ENCODE measurements around the gene PPP1R11.
"Not testable (repeated sequence)": the region's sequence is repeated elsewhere in the genome, so short reads cannot be mapped to it uniquely, and the experiment has no call there.

The PPP1R11 gene

GRCh38 chr6:30100154-30100553 lies 33.2 kb downstream of the PPP1R11 start:
- no peak for DNase-seq

- DNase-seq, result peak in 1 of 2 donors; percentile 4
Observed at GRCh38 chr6:30100585-30101443, 33.8 kb downstream of the PPP1R11 start.

- peak; percentile 72 to 74 for DNase-seq
Observed at GRCh38 chr6:30101444-30102413, 34.7 kb downstream of the PPP1R11 start.

GRCh38 chr6:30102414-30102969 lies 35.5 kb downstream of the PPP1R11 start:
- no peak for DNase-seq

GRCh38 chr6:30102970-30103871 lies 36.2 kb downstream of the PPP1R11 start:
- DNase-seq, result peak; percentile 77 to 82

- DNase-seq, result no peak
Observed at GRCh38 chr6:30103872-30104179, 36.8 kb downstream of the PPP1R11 start.

- no peak for DNase-seq
Observed at GRCh38 chr6:30104661-30105060, 37.7 kb downstream of the PPP1R11 start.

GRCh38 chr6:30111266-30111856 lies 44.4 kb downstream of the PPP1R11 start:
- no peak for DNase-seq

GRCh38 chr6:30112402-30112994 lies 45.5 kb downstream of the PPP1R11 start:
- DNase-seq, result no peak

- DNase-seq, result no peak
Observed at GRCh38 chr6:30113003-30113759, 46.2 kb downstream of the PPP1R11 start, which contains the start of gene TRIM31. TSS of gene TRIM31 (minus strand) at chr6:30113090. CDS start at chr6:30112805, 285 bp downstream.

GRCh38 chr6:30113841-30114240 lies 46.8 kb downstream of the PPP1R11 start:
- DNase-seq, result no peak

- no peak for DNase-seq
Observed at GRCh38 chr6:30116724-30117123, 49.7 kb downstream of the PPP1R11 start.

- DNase-seq, result not testable (repeated sequence)
Observed at GRCh38 chr6:30118691-30119090, 51.7 kb downstream of the PPP1R11 start.

Data from stimulated activated CD4-positive, alpha-beta T cell treated with anti-CD3 and anti-CD28 coated beads, Interleukin-2, amount 100 ng/mL, for 48 hours (primary cell).